Upper lobe of left lung (tissue), 4 donors: ENCODE results near the gene SIGLEC10.

Experiments used
- EP300 ChIP-seq, 4 donors: sonication (generic); formaldehyde crosslinking; IDR thresholded peaks; one replicate each; pipeline ENCODE4 v1.5.1; 2017; ENCODE audit warnings: antibody characterized with exemption in 4 of 4, control low read depth in 2 of 4
- POLR2A ChIP-seq, 4 donors: fragments of 450-650 bp; IDR thresholded peaks; one replicate each; pipeline ENCODE4 v1.5.1; 2016 to 2017; ENCODE audit warnings: antibody characterized with exemption in 4 of 4, mild to moderate bottlenecking in 2 of 4
- POLR2AphosphoS5 ChIP-seq, 2 donors: sonication (generic); formaldehyde crosslinking; IDR thresholded peaks; one replicate each; pipeline ENCODE4 v1.5.1; 2017; ENCODE audit warnings: antibody characterized with exemption in 2 of 2
- TF ChIP-seq, protein P1 (sequence below), 6 experiments: fragments of 450-650 bp in 4 of 6; fragments of 200-600 bp in 2 of 6; sonication (generic) in 2 of 6; IDR thresholded peaks; one replicate each; pipeline ENCODE4 v1.5.1; 2016 to 2019; ENCODE audit warnings: antibody characterized with exemption in 6 of 6

GRCh38 chr19:51415187-51415586 lies 2.3 kb downstream of the SIGLEC10 start:
- TF ChIP-seq, protein P1, sequence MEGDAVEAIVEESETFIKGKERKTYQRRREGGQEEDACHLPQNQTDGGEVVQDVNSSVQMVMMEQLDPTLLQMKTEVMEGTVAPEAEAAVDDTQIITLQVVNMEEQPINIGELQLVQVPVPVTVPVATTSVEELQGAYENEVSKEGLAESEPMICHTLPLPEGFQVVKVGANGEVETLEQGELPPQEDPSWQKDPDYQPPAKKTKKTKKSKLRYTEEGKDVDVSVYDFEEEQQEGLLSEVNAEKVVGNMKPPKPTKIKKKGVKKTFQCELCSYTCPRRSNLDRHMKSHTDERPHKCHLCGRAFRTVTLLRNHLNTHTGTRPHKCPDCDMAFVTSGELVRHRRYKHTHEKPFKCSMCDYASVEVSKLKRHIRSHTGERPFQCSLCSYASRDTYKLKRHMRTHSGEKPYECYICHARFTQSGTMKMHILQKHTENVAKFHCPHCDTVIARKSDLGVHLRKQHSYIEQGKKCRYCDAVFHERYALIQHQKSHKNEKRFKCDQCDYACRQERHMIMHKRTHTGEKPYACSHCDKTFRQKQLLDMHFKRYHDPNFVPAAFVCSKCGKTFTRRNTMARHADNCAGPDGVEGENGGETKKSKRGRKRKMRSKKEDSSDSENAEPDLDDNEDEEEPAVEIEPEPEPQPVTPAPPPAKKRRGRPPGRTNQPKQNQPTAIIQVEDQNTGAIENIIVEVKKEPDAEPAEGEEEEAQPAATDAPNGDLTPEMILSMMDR (IDR thresholded peaks at IDR 0.05) = no peak
- TF ChIP-seq POLR2AphosphoS5 (IDR thresholded peaks at IDR 0.05) (no peak), POLR2A (IDR thresholded peaks at IDR 0.05) (no peak), EP300 (IDR thresholded peaks at IDR 0.05) (no peak)
